GM18909 (cell line): ENCODE results near the gene TRIM9.

Experiments
- ATAC-seq: cut with Tn5 transposase; IDR thresholded peaks from one replicate; pipeline ENCODE4 v1.9.1; 2021; ENCODE audit warnings: mild to moderate bottlenecking; ENCODE audit not compliant: unreplicated experiment, poor library complexity

The TRIM9 gene

GRCh38 chr14:51094282-51094821, 553 bp downstream of the TRIM9 start:
- no peak for ATAC-seq

GRCh38 chr14:51093371-51094281, 1.3 kb downstream of the TRIM9 start:
- no peak for ATAC-seq

GRCh38 chr14:51092965-51093364, 1.9 kb downstream of the TRIM9 start:
- ATAC-seq = no peak

GRCh38 chr14:51089278-51089677, 5.6 kb downstream of the TRIM9 start:
- ATAC-seq = no peak

GRCh38 chr14:51087031-51087441, 7.9 kb downstream of the TRIM9 start:
- ATAC-seq = no peak

- no peak for ATAC-seq
Observed at GRCh38 chr14:51086044-51086443, 8.9 kb downstream of the TRIM9 start.

- no peak for ATAC-seq
Observed at GRCh38 chr14:51084962-51085361, 9.9 kb downstream of the TRIM9 start.

- no peak for ATAC-seq
Observed at GRCh38 chr14:51084507-51084906, 10.4 kb downstream of the TRIM9 start.

- ATAC-seq = no peak
Observed at GRCh38 chr14:51082349-51082748, 12.6 kb downstream of the TRIM9 start.

- ATAC-seq = no peak
Observed at GRCh38 chr14:51081712-51082111, 13.2 kb downstream of the TRIM9 start.

- no peak for ATAC-seq
Observed at GRCh38 chr14:51081209-51081608, 13.7 kb downstream of the TRIM9 start.

- no peak for ATAC-seq
Observed at GRCh38 chr14:51080645-51081044, 14.3 kb downstream of the TRIM9 start.

- ATAC-seq = no peak
Observed at GRCh38 chr14:51079489-51079888, 15.4 kb downstream of the TRIM9 start.

- no peak for ATAC-seq
Observed at GRCh38 chr14:51079085-51079484, 15.8 kb downstream of the TRIM9 start.

- no peak for ATAC-seq
Observed at GRCh38 chr14:51074701-51075385, 20.1 kb downstream of the TRIM9 start.

- no peak for ATAC-seq
Observed at GRCh38 chr14:51073731-51074130, 21.2 kb downstream of the TRIM9 start.

- ATAC-seq = no peak
Observed at GRCh38 chr14:51072976-51073375, 21.9 kb downstream of the TRIM9 start.

- ATAC-seq = no peak
Observed at GRCh38 chr14:51071857-51072256, 23.0 kb downstream of the TRIM9 start.

- ATAC-seq = no peak
Observed at GRCh38 chr14:51070726-51071125, 24.2 kb downstream of the TRIM9 start.

GRCh38 chr14:51069055-51069454, 25.9 kb downstream of the TRIM9 start:
- ATAC-seq = no peak

- ATAC-seq = no peak
Observed at GRCh38 chr14:51068268-51068667, 26.6 kb downstream of the TRIM9 start.
